HepG2 (cell line): ENCODE measurements around the gene ZNF285. TPM values are rescaled to one million over a fixed set of nuclear protein-coding genes. Genes with fewer than 3 reads are reported as not detected.
"Not testable (repeated sequence)": the region's sequence is repeated elsewhere in the genome, so short reads cannot be mapped to it uniquely, and the experiment has no call there.

ENCODE experiments used
- ATAC-seq: fragments of 200-7000 bp; cut with Tn5 transposase; 3 replicates; pipeline ENCODE4 v1.9.1; 2020; ENCODE audit warnings: mild to moderate bottlenecking, moderate library complexity
- BruUV-seq: library from RNA; stranded (reverse); fragments of 400-500 nt; replicated peaks from 2 replicates; lab custom pipeline; 2021; lab: Mats Ljungman, UMichigan
- CTCF ChIA-PET: fragments of 300-600 bp; formaldehyde crosslinking; extraction: SDS; loops from one replicate; lab custom pipeline; 2021; ENCODE audit warnings: low total read pairs, inconsistent platforms, low intra/inter-chr PET ratio; lab: Yijun Ruan, JAX
- POLR2A ChIA-PET: fragments of 350-600 bp; sonication (Branson Sonifier 250); formaldehyde crosslinking; loops from one replicate; lab custom pipeline; 2020; ENCODE audit warnings: antibody characterized with exemption, inconsistent platforms; lab: Yijun Ruan, JAX
- DNase-seq: peaks from one replicate; pipeline ENCODE4 v3.0.0-alpha.2; 2015; ENCODE audit warnings: low spot score
- FAIRE-seq: peaks from 3 replicates; lab custom pipeline; 2011; peaks lifted over from hg19 to GRCh38; lab: Jason Lieb, UNC
- H2AFZ ChIP-seq: one replicate; pipeline ENCODE4 v1.6.1; 2011; ENCODE audit warnings: low read length, inconsistent platforms
- H3K27ac ChIP-seq: fragments of 300-600 bp; 3 replicates; pipeline ENCODE4 v1.8.0; 2011; ENCODE audit warnings: mixed run types, mild to moderate bottlenecking, mixed read lengths, low read length, inconsistent platforms; ENCODE audit not compliant: insufficient read depth; ENCODE audit errors: extremely low read length
- H3K27me3 ChIP-seq, 2 experiments: fragments of 200-600 bp in 1 of 2; 2 replicates in 1 of 2; 3 replicates in 1 of 2; pipeline versions ENCODE4 v1.6.0 to v1.8.0; 2011; ENCODE audit warnings: low read length in 2 of 2, mild to moderate bottlenecking in 2 of 2, moderate library complexity in 2 of 2, inconsistent platforms in 1 of 2; ENCODE audit not compliant: insufficient read depth in 2 of 2, control insufficient read depth in 1 of 2
- H3K36me3 ChIP-seq, 2 experiments: fragments of 200-600 bp in 1 of 2; replicated peaks in 1 of 2; 2 replicates in 1 of 2; 3 replicates in 1 of 2; pipeline versions ENCODE4 v1.5.1 to v1.8.0; 2011; ENCODE audit warnings: low read length in 2 of 2, inconsistent platforms in 1 of 2; ENCODE audit not compliant: insufficient read depth in 2 of 2, control insufficient read depth in 1 of 2
- H3K4me1 ChIP-seq: 2 replicates; pipeline ENCODE4 v1.5.1; 2012; ENCODE audit warnings: low read length, inconsistent platforms; ENCODE audit not compliant: insufficient read depth
- H3K4me2 ChIP-seq: 2 replicates; pipeline ENCODE4 v1.6.0; 2011; ENCODE audit warnings: low read depth, low read length, inconsistent platforms
- H3K4me3 ChIP-seq, 3 experiments: fragments of 200-600 bp in 1 of 3; sonication (generic), shearing (Covaris generic) in 1 of 3; replicated peaks in 1 of 3; 2 replicates each; pipeline ENCODE4 v1.5.1; 2011 to 2016; ENCODE audit warnings: low read length in 3 of 3, inconsistent platforms in 2 of 3, low read depth in 2 of 3, mild to moderate bottlenecking in 2 of 3, control low read depth in 1 of 3, mixed read lengths in 1 of 3; ENCODE audit not compliant: insufficient read depth in 1 of 3
- H3K79me2 ChIP-seq: one replicate; pipeline ENCODE4 v1.6.1; 2011; ENCODE audit warnings: low read length, inconsistent platforms; ENCODE audit not compliant: insufficient read depth
- H3K9ac ChIP-seq: 2 replicates; pipeline ENCODE4 v1.6.0; 2011; ENCODE audit warnings: mild to moderate bottlenecking, low read depth, low read length, inconsistent platforms; ENCODE audit not compliant: insufficient read depth
- H3K9me3 ChIP-seq: 2 replicates; pipeline ENCODE4 v1.5.1; 2012; ENCODE audit warnings: mild to moderate bottlenecking, low read length
- H4K20me1 ChIP-seq: 2 replicates; pipeline ENCODE4 v1.6.0; 2011; ENCODE audit warnings: inconsistent platforms, mild to moderate bottlenecking, low read length, moderate library complexity; ENCODE audit not compliant: insufficient read depth
- KDM4B ChIP-seq: sonication (generic); formaldehyde crosslinking; IDR thresholded peaks from 2 replicates; pipeline ENCODE4 v1.4.0; 2020; ENCODE audit warnings: missing genetic modification reagents
- ZFP90 ChIP-seq: sonication (generic); formaldehyde crosslinking; IDR thresholded peaks from 2 replicates; pipeline ENCODE4 v1.8.0; 2022; ENCODE audit warnings: missing genetic modification reagents, mild to moderate bottlenecking, inconsistent platforms, borderline replicate concordance
- WGBS: methylation state at CpG from one replicate; pipeline ENCODE4 v1.1.6; 2017; ENCODE audit warnings: low lambda C conversion rate; 5-methylcytosine and 5-hydroxymethylcytosine counted together
- in situ Hi-C: cut with HindIII; loops from 2 replicates; pipeline ENCODE4 v1.10.0; 2017; ENCODE audit warnings: low pct_unique_long_range_greater_than_20kb; ENCODE audit not compliant: extremely low pct_ligation_motif_present
- intact Hi-C: fragments of 100-400 bp; cut with micrococcal nuclease; formaldehyde crosslinking; loops from one replicate; pipeline ENCODE4 v1.10.0; 2022; ENCODE audit not compliant: unreplicated experiment
- polyA plus RNA-seq, 8 experiments: library from polyadenylated mRNA; depleted of rRNA in 3 of 8; stranded (reverse) in 7 of 8; unstranded in 1 of 8; fragments of >200 nt; fragmentation: Illumina TruSeq in 4 of 8; extraction: Trizol in 4 of 8; gene quantifications; 2 replicates each; pipeline versions ENCODE4 v1.2.1 to v1.2.3, GENCODE V29; 2011 to 2016; ENCODE audit warnings: low read depth in 4 of 8, missing spikeins in 1 of 8, mixed read lengths in 1 of 8; ENCODE audit not compliant: insufficient read depth in 1 of 8
- total RNA-seq, 5 experiments: library from RNA; depleted of rRNA; stranded (reverse); fragments of >200 nt; fragmentation: Illumina TruSeq; extraction: Trizol; gene quantifications; 2 replicates each; pipeline ENCODE4 v1.2.3, GENCODE V29; 2016; ENCODE audit warnings: low read depth in 1 of 5
- TF ChIP-seq, protein P1 (sequence below): sonication (generic); formaldehyde crosslinking; IDR thresholded peaks from 2 replicates; pipeline ENCODE4 v1.8.1; 2023; ENCODE audit warnings: mild to moderate bottlenecking, missing genetic modification reagents

Gene ZNF285
- total and polyA plus RNA-seq, 2 of the 13 experiments (the other 11 are each of a cell fraction or from before 2014, with no cell fraction given): 0.82 to 1.7 TPM

DNA sequence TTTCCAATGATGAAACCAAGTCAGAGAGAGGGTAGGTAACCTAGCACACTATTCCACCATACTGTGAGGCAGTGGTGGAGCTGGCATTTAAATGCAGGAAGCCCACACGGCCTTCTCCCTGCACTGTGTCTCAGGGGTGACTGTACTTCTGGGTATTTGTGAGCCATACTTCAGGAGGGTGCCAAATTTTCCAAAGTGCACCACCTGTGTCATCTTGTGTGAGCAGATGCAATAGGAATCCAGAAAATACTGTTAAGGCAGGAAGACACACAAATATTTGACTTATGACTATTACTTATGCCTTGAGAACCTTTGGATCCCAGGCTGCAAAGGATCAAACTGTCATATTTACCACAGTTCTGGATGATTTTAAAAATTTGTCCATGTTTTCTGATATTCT is 29.5 kb upstream of the ZNF285 start (continued):
- TF ChIP-seq ZFP90 (CRISPR knock-in tag) (no peak), KDM4B (CRISPR knock-in tag) (no peak)
- TF ChIP-seq, protein P1, sequence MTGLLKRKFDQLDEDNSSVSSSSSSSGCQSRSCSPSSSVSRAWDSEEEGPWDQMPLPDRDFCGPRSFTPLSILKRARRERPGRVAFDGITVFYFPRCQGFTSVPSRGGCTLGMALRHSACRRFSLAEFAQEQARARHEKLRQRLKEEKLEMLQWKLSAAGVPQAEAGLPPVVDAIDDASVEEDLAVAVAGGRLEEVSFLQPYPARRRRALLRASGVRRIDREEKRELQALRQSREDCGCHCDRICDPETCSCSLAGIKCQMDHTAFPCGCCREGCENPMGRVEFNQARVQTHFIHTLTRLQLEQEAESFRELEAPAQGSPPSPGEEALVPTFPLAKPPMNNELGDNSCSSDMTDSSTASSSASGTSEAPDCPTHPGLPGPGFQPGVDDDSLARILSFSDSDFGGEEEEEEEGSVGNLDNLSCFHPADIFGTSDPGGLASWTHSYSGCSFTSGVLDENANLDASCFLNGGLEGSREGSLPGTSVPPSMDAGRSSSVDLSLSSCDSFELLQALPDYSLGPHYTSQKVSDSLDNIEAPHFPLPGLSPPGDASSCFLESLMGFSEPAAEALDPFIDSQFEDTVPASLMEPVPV (CRISPR knock-in tag): no peak

DNA sequence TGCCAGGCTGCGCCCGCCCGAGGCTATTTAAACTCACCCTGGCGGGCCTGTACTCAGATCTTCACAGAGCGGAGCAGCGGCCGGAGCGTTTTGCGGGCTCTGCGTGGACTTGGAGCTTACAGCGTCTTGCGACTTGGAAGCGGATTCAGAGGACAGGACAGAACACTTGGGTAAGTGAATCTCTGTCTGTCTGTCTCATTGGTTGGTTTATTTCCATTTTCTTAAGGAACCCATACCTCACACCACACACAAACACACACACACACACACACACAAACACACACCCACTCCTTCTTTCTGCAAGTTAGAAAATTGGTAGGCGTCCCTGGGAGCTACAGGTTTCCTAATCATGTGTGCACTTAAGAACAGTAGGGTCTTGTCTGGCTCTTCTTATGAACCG is 14.1 kb upstream of the ZNF285 start:
- H3K9ac ChIP-seq, DNase-seq, intact Hi-C loops, H3K36me3 ChIP-seq, H3K79me2 ChIP-seq, H2AFZ ChIP-seq, in situ Hi-C loops, H3K4me1 ChIP-seq, H3K4me2 ChIP-seq, FAIRE-seq, H3K27ac ChIP-seq, BruUV-seq, H3K4me3 ChIP-seq, CTCF ChIA-PET, POLR2A ChIA-PET, H4K20me1 ChIP-seq, ATAC-seq, H3K27me3 ChIP-seq: not testable (repeated sequence)
- H3K9me3 ChIP-seq: peaks cover 22% of the 10 kb centered on the region
- 38% methylated on average over 3 of the region's 15 CpGs for WGBS

DNA sequence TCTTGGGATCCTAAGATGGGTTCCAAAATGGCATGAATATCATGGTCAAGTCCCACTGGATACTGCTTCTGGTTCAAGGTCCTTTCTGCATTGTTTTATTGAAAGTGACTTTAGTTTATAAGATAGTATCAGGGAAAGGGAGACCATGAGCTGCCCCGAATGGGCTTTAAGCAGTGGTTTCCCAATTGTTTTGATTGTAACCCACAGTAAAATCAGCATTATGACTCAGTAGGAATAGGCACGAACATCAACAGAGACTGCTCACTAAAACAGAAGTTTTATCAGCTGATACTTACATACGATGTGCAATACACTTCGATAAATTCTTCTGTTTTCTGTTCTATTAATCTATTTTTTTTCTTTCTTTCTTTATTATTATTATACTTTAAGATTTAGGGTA is 12.1 kb downstream of the ZNF285 start:
- H3K4me1 ChIP-seq, POLR2A ChIA-PET, DNase-seq, H2AFZ ChIP-seq, H3K36me3 ChIP-seq, H3K4me3 ChIP-seq, ATAC-seq, BruUV-seq, H3K79me2 ChIP-seq, H3K27ac ChIP-seq, intact Hi-C loops, H3K9ac ChIP-seq, FAIRE-seq, CTCF ChIA-PET, H4K20me1 ChIP-seq, H3K4me2 ChIP-seq, H3K27me3 ChIP-seq, in situ Hi-C loops, H3K9me3 ChIP-seq: not testable (repeated sequence)
- 54% methylated on average over 4 of the region's 4 CpGs for WGBS
